ENCODE measurements around the gene RIMOC1. TPM values are rescaled to one million over a fixed set of nuclear protein-coding genes. Genes with fewer than 3 reads are reported as not detected.

The RIMOC1 gene
- total and polyA plus RNA-seq, 3 experiments from 2014 or later: 8.4 to 36.5 (median 34.6) TPM

- Histone ChIP-seq H3K4me3 (ENCODE audit: low read length) (peak within 1 kb of the TSS; percentile 77), H3K36me3 (ENCODE audit: insufficient read depth, low read length) (no peaks in the 10 kb centered on the region), H3K27me3 (ENCODE audit: insufficient read depth, low read length, poor library complexity, severe bottlenecking) (no peaks in the 10 kb centered on the region), H3K4me1 (ENCODE audit: insufficient read depth, low read length) (peaks cover 33% of the 10 kb centered on the region), H3K9me3 (ENCODE audit: low read length) (no peaks in the 10 kb centered on the region), H3K27ac (ENCODE audit: low read depth, low read length) (peak within 1 kb of the TSS; percentile 90)
- POLR2A ChIA-PET: interaction anchor here (0.7 to 3.3 kb wide), 5 partner anchors 15 to 1655 kb away, joined by 3 to 30 read pairs (median 3); partner anchors contain the start of genes FBXO4 and RIMOC1
- CTCF ChIA-PET: interaction anchor here (1.0 to 1.6 kb wide), 5 partner anchors 14 to 187 kb away, joined by 3 to 7 read pairs (median 3); partner anchors contain the start of gene RIMOC1
- peak; percentile 88 to 97 (median 93) for DNase-seq
- peaks cover 44 to 65% (median 55%) of the 10 kb centered on the region in 3 donors for H3K4me1 Mint-ChIP-seq
- no peaks in the 10 kb centered on the region for H3K9me3 Mint-ChIP-seq
- peaks cover 0 to 10% (median 2%) of the 10 kb centered on the region in 3 donors for H3K36me3 Mint-ChIP-seq
- peak within 1 kb of the TSS; percentile 89 to 99 (median 98) for H3K27ac Mint-ChIP-seq
- peak within 1 kb of the TSS; percentile 89 to 95 (median 91) for H3K4me3 Mint-ChIP-seq
- H3K27me3 Mint-ChIP-seq: no peaks in the 10 kb centered on the region
These were observed 34.2 kb upstream of the RIMOC1 start, which contains the start of gene OXCT1 for GRCh38 chr5:41869724-41870626. Gene OXCT1, minus strand, starts transcription at chr5:41870425. Its CDS starts 67 bp downstream, at chr5:41870358.

GRCh38 chr5:41870627-41871048 is 33.5 kb upstream of the RIMOC1 start:
- Histone ChIP-seq H3K27me3 (ENCODE audit: insufficient read depth, low read length, poor library complexity, severe bottlenecking) (no peaks in the 10 kb centered on the region), H3K9me3 (ENCODE audit: low read length) (no peaks in the 10 kb centered on the region), H3K4me1 (ENCODE audit: insufficient read depth, low read length) (peaks cover 32% of the 10 kb centered on the region), H3K36me3 (ENCODE audit: insufficient read depth, low read length) (no peaks in the 10 kb centered on the region), H3K4me3 (ENCODE audit: low read length) (peak overlapping the region; percentile 77), H3K27ac (ENCODE audit: low read depth, low read length) (peak overlapping the region; percentile 90)
- peaks cover 38 to 62% (median 53%) of the 10 kb centered on the region in 3 donors for H3K4me1 Mint-ChIP-seq
- H3K36me3 Mint-ChIP-seq: peaks cover 0 to 10% (median 2%) of the 10 kb centered on the region in 3 donors
- no peaks in the 10 kb centered on the region for H3K9me3 Mint-ChIP-seq
- peak overlapping the region; percentile 89 to 95 (median 91) for H3K4me3 Mint-ChIP-seq
- no peak for DNase-seq
- CTCF ChIA-PET: interaction anchor here (1.0 to 1.6 kb wide), 4 partner anchors 14 to 186 kb away, joined by 3 to 7 read pairs (median 4); partner anchors contain the start of gene RIMOC1
- H3K27ac Mint-ChIP-seq: peak overlapping the region; percentile 89 to 99 (median 98)
- no peaks in the 10 kb centered on the region for H3K27me3 Mint-ChIP-seq
- POLR2A ChIA-PET: interaction anchor here (0.9 to 3.3 kb wide), 4 partner anchors 14 to 1654 kb away, joined by 3 to 30 read pairs (median 8); partner anchors contain the start of genes FBXO4 and RIMOC1

- H3K4me3 Mint-ChIP-seq: peak overlapping the region in 2 of 7 donors; percentile 3 to 40
- Histone ChIP-seq H3K27ac (ENCODE audit: low read depth, low read length) (no peak overlapping the region), H3K9me3 (ENCODE audit: low read length) (no peaks in the 10 kb centered on the region), H3K36me3 (ENCODE audit: insufficient read depth, low read length) (no peaks in the 10 kb centered on the region), H3K4me1 (ENCODE audit: insufficient read depth, low read length) (peaks cover 32% of the 10 kb centered on the region), H3K27me3 (ENCODE audit: insufficient read depth, low read length, poor library complexity, severe bottlenecking) (no peaks in the 10 kb centered on the region), H3K4me3 (ENCODE audit: low read length) (no peak overlapping the region)
- no peaks in the 10 kb centered on the region for H3K9me3 Mint-ChIP-seq
- POLR2A ChIA-PET: interaction anchor here (2.0 to 3.3 kb wide), 2 partner anchors 33 to 53 kb away, joined by 13 to 30 read pairs; partner anchors contain the start of genes FBXO4 and RIMOC1
- no peak for DNase-seq
- CTCF ChIA-PET: no interaction called here
- H3K36me3 Mint-ChIP-seq: peaks cover 0 to 9% (median 2%) of the 10 kb centered on the region in 3 donors
- H3K27me3 Mint-ChIP-seq: no peaks in the 10 kb centered on the region
- peak overlapping the region; percentile 63 to 98 (median 94) for H3K27ac Mint-ChIP-seq
- peaks cover 31 to 51% (median 41%) of the 10 kb centered on the region in 3 donors for H3K4me1 Mint-ChIP-seq
These were observed 32.3 kb upstream of the RIMOC1 start for GRCh38 chr5:41871852-41872251.

GRCh38 chr5:41874512-41875060 is 29.6 kb upstream of the RIMOC1 start:
- H3K4me1 ChIP-seq (ENCODE audit: insufficient read depth, low read length): peaks cover 13% of the 10 kb centered on the region
- Mint-ChIP-seq H3K9me3 (no peaks in the 10 kb centered on the region), H3K4me3 (peak overlapping the region in 1 of 7 donors; percentile 10), H3K4me1 (peaks cover 8 to 25% (median 14%) of the 10 kb centered on the region in 3 donors), H3K27ac (peak overlapping the region in 3 of 8 donors; percentile 40 to 48 (median 47)), H3K36me3 (peaks cover 0 to 9% (median 0%) of the 10 kb centered on the region in 3 donors), H3K27me3 (peaks cover 0 to under 1% of the 10 kb centered on the region in 2 donors)
- DNase-seq: no peak
- H3K27me3 ChIP-seq (ENCODE audit: insufficient read depth, low read length, poor library complexity, severe bottlenecking): no peaks in the 10 kb centered on the region
- no peak overlapping the region for H3K27ac ChIP-seq (ENCODE audit: low read depth, low read length)
- ChIA-PET POLR2A (interaction anchor here (0.5 to 0.8 kb wide), 2 partner anchors 30 to 1076 kb away, joined by 3 read pairs; partner anchors contain the start of gene RIMOC1), CTCF (no interaction called here)
- H3K36me3 ChIP-seq (ENCODE audit: insufficient read depth, low read length): no peaks in the 10 kb centered on the region
- H3K9me3 ChIP-seq (ENCODE audit: low read length): no peaks in the 10 kb centered on the region
- H3K4me3 ChIP-seq (ENCODE audit: low read length): no peak overlapping the region

- no peak overlapping the region for H3K4me3 ChIP-seq (ENCODE audit: low read length)
- H3K36me3 Mint-ChIP-seq: peaks cover 0 to 6% (median 0%) of the 10 kb centered on the region in 3 donors
- no peak overlapping the region for H3K27ac ChIP-seq (ENCODE audit: low read depth, low read length)
- no peaks in the 10 kb centered on the region for H3K36me3 ChIP-seq (ENCODE audit: insufficient read depth, low read length)
- CTCF ChIA-PET: no interaction called here
- H3K4me1 ChIP-seq (ENCODE audit: insufficient read depth, low read length): peaks cover 13% of the 10 kb centered on the region
- no peaks in the 10 kb centered on the region for H3K27me3 ChIP-seq (ENCODE audit: insufficient read depth, low read length, poor library complexity, severe bottlenecking)
- no peaks in the 10 kb centered on the region for H3K9me3 Mint-ChIP-seq
- POLR2A ChIA-PET: interaction anchor here (0.8 kb wide), 1 partner anchor 29 kb away, joined by 3 read pairs; the partner anchor contains the start of gene RIMOC1
- no peak for DNase-seq
- H3K27ac Mint-ChIP-seq: peak overlapping the region in 4 of 8 donors; percentile 48 to 77 (median 54)
- H3K4me1 Mint-ChIP-seq: peaks cover 8 to 25% (median 14%) of the 10 kb centered on the region in 3 donors
- H3K9me3 ChIP-seq (ENCODE audit: low read length): no peaks in the 10 kb centered on the region
- peaks cover 1 to 6% of the 10 kb centered on the region in 2 donors for H3K27me3 Mint-ChIP-seq
- H3K4me3 Mint-ChIP-seq: peak overlapping the region in 4 of 7 donors; percentile 11 to 31 (median 22)
These were observed 29.0 kb upstream of the RIMOC1 start for GRCh38 chr5:41875121-41875520.

GRCh38 chr5:41876678-41877077 is 27.5 kb upstream of the RIMOC1 start:
- Mint-ChIP-seq H3K36me3 (no peaks in the 10 kb centered on the region), H3K4me3 (no peak overlapping the region), H3K4me1 (peaks cover 0 to 11% (median 5%) of the 10 kb centered on the region in 3 donors), H3K27me3 (peaks cover 4 to 12% of the 10 kb centered on the region in 2 donors), H3K27ac (no peak overlapping the region), H3K9me3 (no peaks in the 10 kb centered on the region)
- CTCF ChIA-PET: no interaction called here
- H3K4me1 ChIP-seq (ENCODE audit: insufficient read depth, low read length): peaks cover 1% of the 10 kb centered on the region
- H3K4me3 ChIP-seq (ENCODE audit: low read length): no peak overlapping the region
- H3K36me3 ChIP-seq (ENCODE audit: insufficient read depth, low read length): no peaks in the 10 kb centered on the region
- no peak overlapping the region for H3K27ac ChIP-seq (ENCODE audit: low read depth, low read length)
- no peaks in the 10 kb centered on the region for H3K27me3 ChIP-seq (ENCODE audit: insufficient read depth, low read length, poor library complexity, severe bottlenecking)
- POLR2A ChIA-PET: interaction anchor here (0.8 kb wide), 1 partner anchor 18 kb away, joined by 3 read pairs; no protein-coding TSS in a partner anchor
- DNase-seq: no peak
- no peaks in the 10 kb centered on the region for H3K9me3 ChIP-seq (ENCODE audit: low read length)

GRCh38 chr5:41877408-41877807 is 26.7 kb upstream of the RIMOC1 start:
- peaks cover 0 to 8% (median 5%) of the 10 kb centered on the region in 3 donors for H3K4me1 Mint-ChIP-seq
- no peak overlapping the region for H3K27ac Mint-ChIP-seq
- no peak for DNase-seq
- no peaks in the 10 kb centered on the region for H3K27me3 ChIP-seq (ENCODE audit: insufficient read depth, low read length, poor library complexity, severe bottlenecking)
- no peaks in the 10 kb centered on the region for H3K36me3 ChIP-seq (ENCODE audit: insufficient read depth, low read length)
- no peak overlapping the region for H3K27ac ChIP-seq (ENCODE audit: low read depth, low read length)
- no peaks in the 10 kb centered on the region for H3K9me3 Mint-ChIP-seq
- POLR2A ChIA-PET: interaction anchor here (0.8 kb wide), 1 partner anchor 17 kb away, joined by 3 read pairs; no protein-coding TSS in a partner anchor
- CTCF ChIA-PET: no interaction called here
- peaks cover 4 to 12% of the 10 kb centered on the region in 2 donors for H3K27me3 Mint-ChIP-seq
- no peaks in the 10 kb centered on the region for H3K9me3 ChIP-seq (ENCODE audit: low read length)
- H3K4me3 ChIP-seq (ENCODE audit: low read length): no peak overlapping the region
- no peak overlapping the region for H3K4me3 Mint-ChIP-seq
- no peaks in the 10 kb centered on the region for H3K36me3 Mint-ChIP-seq
- no peaks in the 10 kb centered on the region for H3K4me1 ChIP-seq (ENCODE audit: insufficient read depth, low read length)
